Right kidney (tissue), 1 donor: Measurements from ENCODE around the gene ADAMTS13.
"Not testable (repeated sequence)": the region's sequence is repeated elsewhere in the genome, so short reads cannot be mapped to it uniquely, and the experiment has no call there.

Source experiments
- DNase-seq: peaks from one replicate; pipeline ENCODE4 v3.0.0-alpha.2; 2016

ADAMTS13 gene

GRCh38 chr9:133392308-133392707 lies 29.9 kb upstream of the ADAMTS13 start:
- not testable (repeated sequence) for DNase-seq

DNA sequence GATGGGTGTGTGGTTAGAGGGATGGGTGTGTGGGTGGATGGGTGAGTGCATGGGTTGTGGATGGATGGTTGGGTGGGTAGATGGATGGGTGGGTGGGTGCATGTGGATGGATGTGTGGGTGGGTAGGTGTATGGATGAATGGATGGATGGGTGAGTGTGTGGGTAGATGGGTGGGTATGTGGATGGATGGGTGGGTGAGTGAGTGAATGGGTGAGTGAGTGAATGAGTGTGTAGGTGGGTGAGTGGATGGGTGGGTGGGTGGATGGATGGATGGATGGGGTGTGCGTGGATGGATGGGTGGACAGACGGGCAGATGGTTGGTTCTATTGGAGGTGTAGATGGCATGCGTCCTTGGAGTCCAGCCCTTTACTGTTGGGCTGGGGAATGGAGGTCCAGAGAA lies 28.8 kb upstream of the ADAMTS13 start:
- no peak for DNase-seq

DNA sequence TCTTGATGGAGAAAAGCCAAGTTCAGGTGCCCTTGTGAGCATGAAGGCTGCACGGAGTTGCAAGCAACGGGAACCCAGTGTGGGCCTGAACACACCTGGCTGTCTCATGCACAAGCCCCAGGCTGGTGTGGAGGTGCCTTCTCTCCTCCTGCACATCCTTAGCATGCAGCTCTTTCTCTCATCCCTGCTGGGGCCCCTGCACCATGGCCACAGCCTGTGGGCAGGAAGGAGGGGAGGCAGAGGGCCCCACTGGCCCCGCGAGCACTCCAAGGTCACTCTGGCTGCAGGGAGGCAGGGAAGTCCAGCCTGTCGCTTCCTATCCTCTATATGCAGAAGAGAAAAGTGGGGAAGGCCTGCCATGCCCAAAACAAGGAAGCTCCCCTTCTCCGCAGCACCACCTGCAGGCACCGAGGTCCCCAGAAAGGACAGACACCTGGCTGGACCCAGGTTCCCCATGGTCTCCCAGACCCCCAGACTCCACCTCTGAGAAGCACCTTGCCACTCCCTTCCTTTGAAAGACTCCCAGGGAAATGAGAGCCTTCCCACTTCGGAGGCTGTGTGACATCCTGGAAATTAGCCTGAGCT lies 27.4 kb upstream of the ADAMTS13 start:
- DNase-seq: no peak

DNA sequence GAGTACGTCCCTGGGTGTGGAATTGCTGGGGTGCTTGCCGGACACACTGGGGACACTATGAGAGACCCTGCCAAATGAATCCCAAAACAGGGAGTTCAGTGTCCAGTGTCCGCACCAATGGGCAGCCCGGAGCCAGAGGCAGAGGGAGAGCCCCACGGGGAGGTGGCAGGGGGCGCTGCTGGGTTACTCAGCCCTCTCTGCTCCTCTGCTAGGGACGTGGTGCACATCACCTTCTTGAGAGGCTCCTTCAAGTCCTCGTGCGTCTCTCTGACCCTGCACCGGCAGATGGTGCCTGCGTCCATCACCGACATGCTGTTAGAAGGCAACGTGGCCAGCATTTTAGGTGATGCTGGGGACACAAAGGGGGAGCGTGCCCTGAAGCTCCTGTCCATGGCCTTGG lies 25.2 kb upstream of the ADAMTS13 start:
- no peak for DNase-seq

DNA sequence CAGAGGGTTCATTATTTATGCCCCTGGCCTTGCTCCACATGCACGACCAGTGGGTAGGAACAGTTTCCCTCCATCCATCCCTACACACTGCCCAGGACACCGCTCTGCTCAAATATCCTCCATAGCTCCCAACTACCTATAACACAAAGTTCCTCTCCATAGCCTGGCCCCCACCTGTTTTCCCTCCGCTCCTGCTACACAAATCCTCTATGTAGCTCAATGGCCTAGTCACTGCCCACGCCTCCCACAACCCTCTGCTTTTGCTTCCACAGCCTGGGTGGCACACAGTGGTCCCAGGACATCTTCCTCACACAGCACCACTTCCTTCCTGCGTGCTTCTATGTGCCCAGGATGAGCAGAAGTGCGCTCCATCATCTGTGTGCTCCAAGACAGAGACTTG lies 24.8 kb upstream of the ADAMTS13 start:
- no peak for DNase-seq

- DNase-seq: no peak
Observed at GRCh38 chr9:133397895-133398294, 24.3 kb upstream of the ADAMTS13 start.

DNA sequence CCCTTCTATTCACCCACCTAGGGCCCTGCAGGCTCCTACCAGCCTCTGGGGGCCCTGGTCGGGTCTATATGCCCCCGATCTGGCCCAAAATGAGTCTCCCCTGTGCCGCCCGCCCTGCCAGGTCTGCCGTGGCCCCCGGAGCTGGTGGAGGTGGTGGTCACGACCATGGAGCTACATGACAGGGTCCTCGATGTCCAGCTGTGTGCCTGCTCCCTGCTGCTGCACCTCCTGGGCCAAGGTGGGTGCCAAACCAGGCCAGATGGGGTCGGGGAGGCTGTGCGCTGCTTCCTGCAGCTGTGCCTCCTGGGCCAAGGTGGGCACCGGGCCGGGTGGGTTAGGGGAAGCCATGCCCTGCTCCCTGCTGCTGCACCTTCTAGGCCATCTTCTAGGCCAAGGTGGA lies 21.9 kb upstream of the ADAMTS13 start:
- no peak for DNase-seq

DNA sequence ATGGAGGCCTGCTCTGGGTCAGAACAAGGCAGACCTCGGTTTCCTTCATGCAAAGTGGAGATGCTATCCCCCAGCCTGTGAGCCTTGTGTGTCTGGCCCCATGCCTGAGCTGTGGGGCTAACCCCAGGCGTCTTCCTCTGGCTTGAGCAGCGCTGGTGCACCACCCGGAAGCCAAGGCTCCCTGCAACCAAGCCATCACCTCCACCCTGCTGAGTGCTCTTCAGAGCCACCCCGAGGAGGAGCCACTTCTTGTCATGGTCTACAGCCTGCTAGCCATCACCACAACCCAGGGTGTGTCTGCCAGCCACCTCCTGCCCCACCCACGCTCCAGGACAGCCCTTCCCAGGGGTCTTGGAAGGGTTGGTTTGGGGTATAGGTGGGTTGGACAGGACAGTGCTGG lies 20.6 kb upstream of the ADAMTS13 start:
- DNase-seq: no peak

DNA sequence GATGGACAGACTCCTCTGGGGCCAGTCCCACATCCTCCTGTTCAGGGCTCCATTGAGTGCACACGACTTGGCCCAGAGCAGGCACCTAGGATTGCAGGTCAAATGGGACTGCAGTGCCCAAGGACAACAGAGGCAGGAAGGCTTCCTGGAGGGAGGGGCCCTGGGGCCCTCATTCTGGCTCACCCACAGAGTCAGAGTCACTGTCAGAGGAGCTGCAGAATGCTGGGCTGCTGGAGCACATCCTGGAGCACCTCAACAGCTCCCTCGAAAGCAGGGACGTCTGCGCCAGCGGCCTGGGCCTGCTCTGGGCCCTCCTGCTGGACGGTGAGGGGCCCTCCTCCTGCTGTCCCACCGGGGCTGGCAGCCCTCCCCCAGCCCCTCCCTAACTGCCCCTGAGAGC lies 19.5 kb upstream of the ADAMTS13 start:
- DNase-seq: no peak

DNA sequence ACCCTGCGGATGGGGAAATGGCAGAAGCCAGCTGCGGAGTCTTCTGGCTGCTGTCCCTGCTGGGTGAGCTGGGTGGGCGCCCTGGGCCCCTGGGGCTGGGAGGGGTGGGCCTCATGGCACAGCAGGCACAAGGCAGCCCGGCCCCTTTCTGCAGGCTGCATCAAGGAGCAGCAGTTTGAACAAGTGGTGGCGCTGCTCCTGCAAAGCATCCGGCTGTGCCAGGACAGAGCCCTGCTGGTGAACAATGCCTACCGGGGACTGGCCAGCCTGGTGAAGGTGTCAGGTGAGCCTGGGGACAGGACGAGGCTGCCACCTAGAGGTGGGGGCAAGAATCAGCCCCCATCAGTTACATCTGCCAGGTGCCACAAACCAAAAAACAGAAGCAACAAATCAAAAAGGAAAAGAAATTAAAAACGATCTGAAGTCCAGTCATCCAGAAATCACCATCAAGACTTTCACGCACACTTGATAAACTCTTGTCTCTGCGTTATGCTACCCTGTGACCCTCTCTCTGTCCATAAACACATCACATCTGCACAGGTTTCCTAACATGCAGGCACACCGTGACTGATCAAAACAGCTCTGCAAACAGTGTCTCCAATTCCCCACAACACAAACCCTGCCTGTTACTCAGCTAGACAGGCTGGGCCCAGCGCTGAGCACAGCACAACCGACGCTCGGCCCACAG lies 18.3 kb upstream of the ADAMTS13 start:
- DNase-seq: no peak

- no peak for DNase-seq
Observed at GRCh38 chr9:133404454-133405002, 17.6 kb upstream of the ADAMTS13 start.

DNA sequence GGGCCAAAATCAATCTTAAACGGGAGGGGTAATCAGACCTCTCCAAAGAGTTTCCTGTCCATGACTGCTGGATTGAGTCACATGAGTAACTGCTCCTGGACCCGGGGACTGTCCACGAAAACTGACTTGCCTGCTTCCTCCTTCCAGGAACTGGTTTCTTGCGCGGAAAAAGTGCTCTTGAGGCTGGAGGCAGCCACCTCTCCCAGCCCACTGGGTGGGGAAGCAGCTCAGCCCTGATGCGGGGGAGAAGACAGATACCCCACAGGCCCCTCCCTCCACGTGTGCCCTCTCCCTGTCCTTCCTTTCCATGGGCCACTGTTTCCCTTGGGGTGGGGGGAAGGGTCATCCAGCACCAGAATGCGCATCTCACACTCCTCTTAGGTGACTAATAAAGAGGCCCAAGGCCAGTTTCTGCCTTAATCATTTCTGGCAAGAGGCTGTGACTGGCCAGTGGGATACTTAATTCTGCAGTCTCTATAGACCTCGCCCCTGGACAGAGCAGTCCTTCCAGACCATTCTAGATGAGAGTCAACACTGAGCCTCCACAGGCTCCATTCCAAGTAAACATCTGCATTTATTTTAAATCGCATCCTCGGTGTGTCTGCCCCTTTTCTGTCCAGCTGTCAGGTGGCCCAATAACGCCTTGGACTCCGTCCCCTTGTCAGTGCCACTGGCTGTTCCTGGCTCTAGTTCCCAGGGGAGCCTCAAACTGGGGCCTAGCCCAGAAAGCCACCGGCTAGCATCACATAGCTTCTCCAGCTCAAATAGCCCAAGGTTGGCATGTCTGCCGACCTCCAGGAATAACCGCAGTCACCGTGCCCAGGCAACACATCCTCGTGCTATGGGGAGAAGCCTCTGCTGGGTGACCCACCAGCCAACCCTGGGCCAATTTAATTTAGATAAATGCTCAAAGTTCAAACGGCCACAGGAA lies 16.4 kb upstream of the ADAMTS13 start:
- DNase-seq: no peak

- DNase-seq: peak; percentile 55
Observed at GRCh38 chr9:133406480-133407307, 15.5 kb upstream of the ADAMTS13 start.

DNA sequence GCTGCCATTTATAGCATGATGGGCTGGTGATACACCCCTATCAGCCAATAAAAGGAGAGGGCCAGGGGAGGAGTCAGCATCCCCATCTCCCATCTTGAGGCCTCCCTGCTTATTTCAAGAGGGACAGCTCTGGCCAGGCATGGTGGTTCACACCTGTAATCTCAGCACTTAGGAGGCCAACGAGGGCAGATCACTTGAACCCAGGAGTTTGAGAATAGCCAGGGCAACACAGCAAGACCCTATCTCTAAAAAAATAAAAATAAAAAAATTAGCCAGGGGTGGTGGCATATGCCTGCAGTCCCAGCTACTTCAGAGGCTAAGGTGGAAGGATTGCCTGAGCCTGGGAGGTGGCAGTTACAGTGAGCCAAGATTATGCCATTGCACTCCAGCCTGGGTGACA lies 14.1 kb upstream of the ADAMTS13 start:
- no peak for DNase-seq

GRCh38 chr9:133415170-133415569 lies 7.0 kb upstream of the ADAMTS13 start:
- no peak for DNase-seq

DNA sequence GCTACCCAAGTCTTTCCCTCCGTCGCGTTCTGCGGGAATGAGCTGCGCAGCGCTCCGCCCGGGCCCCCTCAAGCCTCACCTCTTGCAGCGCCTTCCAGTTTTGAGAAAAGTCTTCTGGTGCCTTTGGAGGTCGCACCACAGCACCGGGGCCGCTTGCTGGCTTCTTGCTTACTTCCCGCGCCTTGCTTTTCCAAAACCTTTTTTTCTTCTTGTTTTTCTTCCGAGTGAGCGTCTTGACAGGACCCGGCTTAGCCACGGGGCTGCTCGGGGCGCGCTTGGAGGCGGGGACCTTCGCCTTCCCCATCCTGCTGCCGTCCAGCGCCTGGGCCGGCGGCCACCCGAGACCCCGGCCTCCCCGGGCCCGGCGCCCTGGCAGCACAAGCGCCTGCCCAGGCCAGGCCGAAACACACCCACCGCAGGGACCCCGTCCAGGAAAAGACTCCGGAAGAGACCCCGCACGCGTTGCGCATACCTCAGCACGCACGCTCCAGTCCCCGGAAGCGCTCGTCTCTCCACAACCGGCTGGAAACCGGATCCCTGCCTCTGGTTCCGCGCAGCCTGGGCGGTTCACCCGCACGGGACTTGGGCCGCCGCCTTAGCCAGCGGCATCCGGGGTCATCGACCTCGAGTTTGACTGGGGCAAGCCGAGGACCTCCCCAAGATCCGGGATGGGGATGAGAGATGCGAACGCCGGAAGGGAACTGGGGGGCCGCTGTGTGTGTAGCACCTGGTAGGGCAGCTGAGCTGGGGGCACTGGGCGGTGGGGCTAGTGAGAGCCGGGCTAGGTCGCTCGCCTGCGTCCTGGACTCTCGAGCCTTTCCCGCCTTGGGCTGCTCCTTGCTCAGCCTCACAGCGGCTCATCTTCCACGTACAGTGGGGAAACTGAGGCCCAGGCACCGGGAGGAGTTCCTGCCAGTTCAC lies 4.4 kb upstream of the ADAMTS13 start, which contains the start of gene REXO4:
Gene REXO4 (minus strand): TSS at position 470 of the 921 bp plus-strand sequence. CDS start 166 bp downstream, at position 304.
- DNase-seq: peak; percentile 98

DNA sequence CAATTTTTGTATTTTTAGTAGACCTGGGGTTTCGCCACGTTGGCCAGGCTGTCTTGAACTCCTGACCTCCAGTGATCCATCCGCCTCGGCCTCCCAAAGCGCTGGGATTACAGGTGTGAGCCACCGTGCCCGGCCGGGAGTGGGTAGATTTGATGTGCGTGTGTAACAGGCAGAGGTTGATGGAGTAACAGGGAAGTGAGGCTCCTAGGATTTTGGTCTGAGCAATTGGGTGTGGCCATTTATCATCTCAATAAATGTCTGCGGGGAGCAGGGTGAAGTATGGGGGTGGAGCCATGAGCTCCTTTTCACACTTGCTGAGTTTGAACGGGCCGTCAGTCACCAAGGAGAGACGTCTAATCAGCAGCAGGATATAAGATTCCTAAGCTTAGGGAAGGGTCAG lies 3.2 kb upstream of the ADAMTS13 start:
- no peak for DNase-seq

DNA sequence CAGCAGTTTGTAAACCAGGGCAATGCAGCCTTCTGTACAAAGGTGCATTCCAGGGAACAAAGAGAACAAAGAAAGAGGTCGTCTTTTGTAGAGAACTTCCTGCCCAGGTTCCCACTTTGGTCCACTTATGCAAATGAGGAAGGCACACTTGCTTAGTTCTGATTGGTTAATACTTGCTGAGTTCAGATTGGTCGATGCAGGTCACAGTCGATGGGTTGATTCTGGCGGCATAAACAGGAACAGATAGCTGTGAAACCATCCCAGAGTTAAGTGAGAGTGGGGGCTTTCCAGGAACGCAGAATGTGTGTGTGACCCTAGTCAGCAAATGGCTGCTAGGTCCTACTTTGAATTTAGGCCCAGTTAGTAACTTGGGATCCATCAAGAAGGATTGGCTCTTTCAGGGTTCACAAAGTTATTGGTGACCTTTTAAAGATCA lies 1.8 kb upstream of the ADAMTS13 start:
- DNase-seq: no peak

DNA sequence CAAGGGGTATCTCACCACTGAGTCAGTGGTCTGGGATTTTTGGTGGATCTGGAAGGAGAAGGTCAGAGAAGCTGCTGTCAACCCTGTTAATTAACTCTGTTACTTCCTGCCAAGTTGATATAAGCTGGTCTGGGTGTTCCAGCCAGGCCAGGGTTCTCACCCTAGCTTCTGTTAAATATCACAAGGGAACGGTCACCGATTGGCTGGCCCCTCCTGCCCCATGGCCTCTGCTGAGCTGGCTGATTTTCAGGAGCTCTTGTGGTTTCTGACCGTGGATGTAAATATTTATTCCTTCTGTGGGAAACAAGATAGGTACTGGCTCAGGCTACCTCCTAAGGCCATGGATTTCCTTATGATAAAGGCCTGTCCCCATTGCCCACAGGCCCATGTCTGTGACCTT lies 1.0 kb downstream of the ADAMTS13 start:
- no peak for DNase-seq

DNA sequence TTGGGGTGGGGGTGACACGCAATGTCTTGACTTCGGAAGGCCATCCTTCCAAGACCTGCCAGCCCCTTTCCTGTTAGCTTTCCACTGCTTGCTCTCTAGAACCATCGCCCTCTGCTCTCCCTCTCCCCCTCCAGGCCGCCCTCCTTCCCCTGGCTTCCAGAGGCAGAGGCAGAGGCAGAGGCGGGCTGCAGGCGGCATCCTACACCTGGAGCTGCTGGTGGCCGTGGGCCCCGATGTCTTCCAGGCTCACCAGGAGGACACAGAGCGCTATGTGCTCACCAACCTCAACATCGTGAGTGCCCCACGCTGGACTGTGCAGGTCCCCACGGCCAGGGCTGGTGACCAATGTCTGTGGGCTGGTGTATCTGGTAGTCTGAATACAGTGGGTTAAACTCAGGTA lies 2.0 kb downstream of the ADAMTS13 start:
- DNase-seq: no peak
